ENCODE measurements around the gene CECR2.

The CECR2 gene

GRCh38 chr22:17380359-17381087 is 11.3 kb downstream of the CECR2 start:
- TF ChIP-seq, protein P1, sequence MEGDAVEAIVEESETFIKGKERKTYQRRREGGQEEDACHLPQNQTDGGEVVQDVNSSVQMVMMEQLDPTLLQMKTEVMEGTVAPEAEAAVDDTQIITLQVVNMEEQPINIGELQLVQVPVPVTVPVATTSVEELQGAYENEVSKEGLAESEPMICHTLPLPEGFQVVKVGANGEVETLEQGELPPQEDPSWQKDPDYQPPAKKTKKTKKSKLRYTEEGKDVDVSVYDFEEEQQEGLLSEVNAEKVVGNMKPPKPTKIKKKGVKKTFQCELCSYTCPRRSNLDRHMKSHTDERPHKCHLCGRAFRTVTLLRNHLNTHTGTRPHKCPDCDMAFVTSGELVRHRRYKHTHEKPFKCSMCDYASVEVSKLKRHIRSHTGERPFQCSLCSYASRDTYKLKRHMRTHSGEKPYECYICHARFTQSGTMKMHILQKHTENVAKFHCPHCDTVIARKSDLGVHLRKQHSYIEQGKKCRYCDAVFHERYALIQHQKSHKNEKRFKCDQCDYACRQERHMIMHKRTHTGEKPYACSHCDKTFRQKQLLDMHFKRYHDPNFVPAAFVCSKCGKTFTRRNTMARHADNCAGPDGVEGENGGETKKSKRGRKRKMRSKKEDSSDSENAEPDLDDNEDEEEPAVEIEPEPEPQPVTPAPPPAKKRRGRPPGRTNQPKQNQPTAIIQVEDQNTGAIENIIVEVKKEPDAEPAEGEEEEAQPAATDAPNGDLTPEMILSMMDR (IDR thresholded peaks at IDR 0.05; ENCODE audit: insufficient read depth, low read depth, low read length, missing control alignments), result no peak
- H3K4me3 ChIP-seq (ENCODE audit: low read length), result no peak overlapping the region
- DNase-seq (ENCODE audit: low read depth), result no peak

DNA sequence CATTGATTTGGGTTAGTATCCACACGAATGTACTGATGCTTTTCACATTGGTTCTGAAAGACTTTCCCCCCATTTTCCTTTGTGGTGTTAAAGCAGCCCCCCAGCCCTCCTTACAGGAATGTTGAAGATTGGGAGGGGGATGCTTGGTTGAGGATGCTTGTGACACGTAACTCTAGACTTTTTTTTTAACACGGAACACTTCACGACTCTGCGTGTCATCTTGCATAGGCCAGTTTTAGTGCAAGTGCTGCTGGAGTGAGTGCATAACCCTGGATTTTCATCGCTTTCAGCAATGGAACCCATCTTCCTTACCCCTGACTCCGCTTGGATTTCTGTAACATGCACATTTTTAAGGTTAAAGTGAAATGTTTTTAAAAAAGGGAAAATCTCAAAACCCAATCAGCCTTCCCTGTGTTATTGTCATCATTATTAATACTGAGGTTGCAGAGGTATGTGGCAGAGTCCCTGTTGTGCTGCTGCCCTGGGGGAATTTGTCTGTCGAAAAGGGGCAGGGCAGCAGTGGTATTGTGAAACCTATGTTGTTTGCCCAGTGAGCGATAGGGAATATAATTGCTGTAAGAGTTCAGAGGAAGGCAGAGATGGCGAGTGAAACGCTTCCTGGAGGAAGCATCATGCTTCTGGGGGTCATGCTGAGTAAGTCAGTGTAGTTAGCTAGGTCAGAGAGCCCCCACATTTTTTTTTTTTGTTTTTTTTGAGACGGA is 12.1 kb downstream of the CECR2 start:
- no peak overlapping the region for H3K4me3 ChIP-seq (ENCODE audit: low read length)
- DNase-seq (ENCODE audit: low read depth), result peak; percentile 16
- TF ChIP-seq, protein P1 (IDR thresholded peaks at IDR 0.05; ENCODE audit: insufficient read depth, low read depth, low read length, missing control alignments), result no peak

- H3K4me3 ChIP-seq (ENCODE audit: low read length), result no peak overlapping the region
- no peak for DNase-seq (ENCODE audit: low read depth)
- TF ChIP-seq, protein P1 (IDR thresholded peaks at IDR 0.05; ENCODE audit: insufficient read depth, low read depth, low read length, missing control alignments), result no peak
These were observed 15.5 kb downstream of the CECR2 start for GRCh38 chr22:17384612-17385330.

DNA sequence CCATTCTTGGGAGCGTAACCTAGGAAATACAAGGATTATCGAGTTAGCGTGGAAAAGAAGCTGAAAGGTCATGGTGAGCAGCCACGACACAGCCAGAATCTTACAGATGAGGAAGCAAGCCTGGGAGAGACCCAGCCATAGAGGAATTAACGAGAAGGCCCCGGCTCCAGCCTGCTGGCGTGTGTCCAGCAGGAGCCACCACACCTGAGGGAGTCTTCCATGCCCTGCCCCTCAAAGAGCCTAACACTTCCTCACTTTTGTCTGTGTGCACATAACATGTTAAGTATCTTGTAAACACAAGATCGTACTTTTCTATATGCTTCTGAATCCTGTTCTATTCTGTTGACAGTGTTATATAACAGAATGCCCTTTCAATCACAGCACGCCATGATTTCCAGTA is 18.1 kb downstream of the CECR2 start:
- TF ChIP-seq, protein P1 (IDR thresholded peaks at IDR 0.05; ENCODE audit: insufficient read depth, low read depth, low read length, missing control alignments), result no peak
- no peak for DNase-seq (ENCODE audit: low read depth)

GRCh38 chr22:17388235-17388634 is 19.0 kb downstream of the CECR2 start:
- DNase-seq (ENCODE audit: low read depth), result no peak
- TF ChIP-seq, protein P1 (IDR thresholded peaks at IDR 0.05; ENCODE audit: insufficient read depth, low read depth, low read length, missing control alignments), result no peak

More for the DNA sequence above, 18.1 kb downstream of the CECR2 start:
- H3K4me3 ChIP-seq (ENCODE audit: low read length), result no peak overlapping the region

DNA sequence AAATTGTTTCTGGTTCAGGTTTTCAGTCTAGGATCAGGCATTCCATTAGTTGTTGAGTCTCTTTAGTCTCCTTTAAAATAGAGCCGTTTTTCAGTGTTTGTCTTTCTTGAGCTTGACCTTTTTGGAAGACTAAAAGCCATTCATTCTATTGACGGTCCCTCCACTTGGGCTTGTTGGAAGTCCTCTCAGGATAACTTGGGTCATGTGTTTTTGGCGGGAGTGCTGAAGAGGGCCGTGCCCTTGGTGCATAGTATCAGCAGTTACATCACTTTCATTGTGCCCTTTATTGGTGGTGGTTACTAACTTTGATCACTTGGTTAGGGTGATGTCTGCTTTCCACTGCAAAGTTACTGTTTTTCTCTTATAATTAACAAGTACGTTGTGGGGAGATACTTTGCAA is 20.8 kb downstream of the CECR2 start:
- TF ChIP-seq, protein P1 (IDR thresholded peaks at IDR 0.05; ENCODE audit: insufficient read depth, low read depth, low read length, missing control alignments), result no peak
- no peak for DNase-seq (ENCODE audit: low read depth)
- no peak overlapping the region for H3K4me3 ChIP-seq (ENCODE audit: low read length)

More at GRCh38 chr22:17388235-17388634, 19.0 kb downstream of the CECR2 start:
- H3K4me3 ChIP-seq (ENCODE audit: low read length), result no peak overlapping the region
